Loucy (cell line): ENCODE measurements around the gene DCAF7.

Experiments
- CTCF ChIP-seq: fragments of 200-600 bp; sonication (generic); conservative IDR thresholded peaks from 2 replicates; pipeline ENCODE4 v1.5.1; 2014; ENCODE audit warnings: mild to moderate bottlenecking, antibody characterized with exemption, low read length
- EZH2phosphoT487 ChIP-seq: fragments of 200-600 bp; IDR thresholded peaks from 2 replicates; pipeline ENCODE4 v1.6.1; 2018; ENCODE audit warnings: antibody characterized with exemption, mild to moderate bottlenecking, moderate library complexity, borderline replicate concordance

- TF ChIP-seq CTCF (no peak), EZH2phosphoT487 (no peak)
These were observed 1.9 kb downstream of the DCAF7 start for GRCh38 chr17:63552211-63552610.
